GM12874 (cell line): Measurements from ENCODE around the gene S100A8.

ENCODE experiments used
- CTCF ChIP-seq: IDR thresholded peaks from 2 replicates; pipeline ENCODE4 v1.5.1; 2011; ENCODE audit warnings: low read depth, mild to moderate bottlenecking, control low read depth, low read length, moderate library complexity; ENCODE audit not compliant: insufficient read depth

Gene S100A8

GRCh38 chr1:153361480-153362109, 29.3 kb downstream of the S100A8 start:
- TF ChIP-seq CTCF, result no peak

GRCh38 chr1:153360592-153361479, 30.0 kb downstream of the S100A8 start:
- TF ChIP-seq CTCF, result no peak

GRCh38 chr1:153360190-153360589, 30.7 kb downstream of the S100A8 start:
- TF ChIP-seq CTCF, result no peak

GRCh38 chr1:153359241-153359640, 31.6 kb downstream of the S100A8 start:
- TF ChIP-seq CTCF, result no peak

GRCh38 chr1:153358691-153358975, 32.2 kb downstream of the S100A8 start:
- TF ChIP-seq CTCF, result no peak

- TF ChIP-seq CTCF, result no peak
Observed at GRCh38 chr1:153357853-153358690, 32.8 kb downstream of the S100A8 start, which contains the start of gene S100A9. S100A9 (plus strand) TSS chr1:153357854; CDS start chr1:153358284, 430 bp downstream.

GRCh38 chr1:153357076-153357852, 33.6 kb downstream of the S100A8 start:
- no peak for TF ChIP-seq CTCF
